Psoas muscle (tissue), 8 donors: Measurements from ENCODE around the gene TMEM60. TPM values are rescaled to one million over a fixed set of nuclear protein-coding genes. Genes with fewer than 3 reads are reported as not detected.
A peak's percentile ranks its signal among the peaks of the same experiment; 100 is the strongest.

ENCODE experiments used
- ATAC-seq, 4 donors: fragments of 200-7000 bp; cut with Tn5 transposase; one replicate each; pipeline ENCODE4 v1.9.1; 2020; ENCODE audit warnings: moderate library complexity in 3 of 4, mild to moderate bottlenecking in 2 of 4
- DNase-seq, 2 donors: peaks; one replicate each; pipeline ENCODE4 v3.0.0-alpha.2; 2020
- H3K27ac ChIP-seq: fragments of 200-600 bp; one replicate; pipeline ENCODE4 v1.8.0; 2022
- H3K27me3 ChIP-seq, 3 donors: fragments of 200-600 bp in 1 of 3; one replicate each; pipeline versions ENCODE4 v1.6.1 to v1.8.0; 2013 to 2022; ENCODE audit warnings: low read length in 2 of 3, mild to moderate bottlenecking in 2 of 3, moderate library complexity in 1 of 3; ENCODE audit not compliant: insufficient read depth in 3 of 3
- H3K36me3 ChIP-seq, 2 donors: fragments of 200-600 bp in 1 of 2; one replicate each; pipeline versions ENCODE4 v1.6.1 to v1.8.0; 2013 to 2022; ENCODE audit warnings: low read depth in 1 of 2, mild to moderate bottlenecking in 1 of 2, moderate library complexity in 1 of 2; ENCODE audit not compliant: insufficient read depth in 1 of 2
- H3K4me1 ChIP-seq: fragments of 200-600 bp; one replicate; pipeline ENCODE4 v1.8.0; 2022
- H3K4me3 ChIP-seq: fragments of 200-600 bp; one replicate; pipeline ENCODE4 v1.8.0; 2022; ENCODE audit warnings: mild to moderate bottlenecking
- H3K9me3 ChIP-seq: fragments of 200-600 bp; one replicate; pipeline ENCODE4 v1.8.0; 2022
- CTCF ChIP-seq: fragments of 200-600 bp; IDR thresholded peaks from one replicate; pipeline ENCODE4 v1.8.0; 2022; ENCODE audit warnings: antibody characterized with exemption
- WGBS, 3 donors: extraction: QIAGEN DNeasy Blood & Tissue Kit; methylation state at CpG; one replicate each; pipeline versions ENCODE4 v1.1.6 to v1.1.7; 2013; 5-methylcytosine and 5-hydroxymethylcytosine counted together
- intact Hi-C, 2 donors: fragments of 100-400 bp; cut with DNase I; formaldehyde crosslinking; loops; one replicate each; pipeline versions ENCODE4 v1.11.0 to v1.14.2; 2022
- polyA plus RNA-seq, 3 donors: library from polyadenylated mRNA; stranded (reverse); fragments of 200-250 nt; gene quantifications; one replicate each; pipeline ENCODE4 v1.2.3, GENCODE V29; 2013
- total RNA-seq, 4 donors: library from RNA; stranded (reverse); fragmentation: NEBNext Ultra II Directional in 2 of 4; extraction: Animal tissue kit (Norgen Biotek cat#: 25700) in 2 of 4; gene quantifications; one replicate each; pipeline versions ENCODE4 v1.2.1 to v1.2.4, GENCODE V29; 2021 to 2023
- donor health status: healthy with polysubstance abuse.
- donor health status: DM: no; HTN: no; CAD: no; lungs with moderate emphysema.
- donor health status: Bipolar disorder and iron deficiency.
- donor health status: healthy.
- donor health status: DM: yes; HTN: yes; CAD: no.
- donor health status: DM: no; HTN: no; CAD: no.
- donor health status: DM: no; HTN: no; CAD: no.
- donor health status: DM: yes; HTN: yes; CAD: no.

The TMEM60 gene
- total and polyA plus RNA-seq, 7 donors, result 7.7 to 39.3 (median 13.8) TPM

GRCh38 chr7:77759294-77759889 is 38.8 kb downstream of the TMEM60 start:
- Histone ChIP-seq H3K27ac (peak overlapping the region; percentile 17), H3K4me3 (no peak overlapping the region), H3K36me3 (no peaks in the 10 kb centered on the region), H3K9me3 (no peaks in the 10 kb centered on the region), H3K4me1 (peaks cover 28% of the 10 kb centered on the region), H3K27me3 (no peaks in the 10 kb centered on the region)
- DNase-seq (no peak), ATAC-seq (peak; percentile 67 to 86 (median 74))
- peak; percentile 90 for TF ChIP-seq CTCF
- intact Hi-C loops, result loop anchor here (1.0 to 10.0 kb wide), 4 partner anchors 101 to 505 kb away; no protein-coding TSS in a partner anchor
- 2 to 4% (median 4%) methylated on average over 3 of the region's 3 CpGs for WGBS, 3 donors

- intact Hi-C loops, result loop anchor here (10.0 kb wide), 2 partner anchors 313 to 503 kb away; no protein-coding TSS in a partner anchor
- no peak overlapping the region for H3K27ac ChIP-seq
- 21 to 45% (median 27%) methylated on average over 1 of the region's 1 CpG for WGBS, 3 donors
- no peaks in the 10 kb centered on the region for H3K9me3 ChIP-seq
- peaks cover 36% of the 10 kb centered on the region for H3K4me1 ChIP-seq
- DNase-seq (no peak), ATAC-seq (no peak)
- no peaks in the 10 kb centered on the region for H3K27me3 ChIP-seq
- no peak for TF ChIP-seq CTCF
- H3K36me3 ChIP-seq, result no peaks in the 10 kb centered on the region
- no peak overlapping the region for H3K4me3 ChIP-seq
These were observed 40.6 kb downstream of the TMEM60 start for GRCh38 chr7:77757589-77757988.

GRCh38 chr7:77753173-77753572 is 45.1 kb downstream of the TMEM60 start:
- intact Hi-C loops, result loop anchor here (10.0 kb wide), 2 partner anchors 308 to 498 kb away; no protein-coding TSS in a partner anchor
- Histone ChIP-seq H3K36me3 (peaks cover 0 to 8% of the 10 kb centered on the region in 2 donors), H3K4me1 (peaks cover 32% of the 10 kb centered on the region), H3K4me3 (no peak overlapping the region), H3K27me3 (no peaks in the 10 kb centered on the region), H3K9me3 (no peaks in the 10 kb centered on the region), H3K27ac (no peak overlapping the region)
- WGBS, 3 donors, result 29 to 88% (median 43%) methylated on average over 1 of the region's 1 CpG
- ATAC-seq (no peak), DNase-seq (no peak)
- no peak for TF ChIP-seq CTCF

- no peaks in the 10 kb centered on the region for H3K27me3 ChIP-seq
- DNase-seq, result no peak
- no peak for TF ChIP-seq CTCF
- H3K4me3 ChIP-seq, result no peak overlapping the region
- intact Hi-C loops, result loop anchor here (10.0 kb wide), 2 partner anchors 307 to 497 kb away; no protein-coding TSS in a partner anchor
- no peak overlapping the region for H3K27ac ChIP-seq
- ATAC-seq, result peak in 3 of 4 donors; percentile 33 to 60 (median 50)
- peaks cover 0 to 8% of the 10 kb centered on the region in 2 donors for H3K36me3 ChIP-seq
- no peaks in the 10 kb centered on the region for H3K9me3 ChIP-seq
- WGBS, 3 donors, result 69 to 79% (median 71%) methylated on average over 2 of the region's 2 CpGs
- peaks cover 22% of the 10 kb centered on the region for H3K4me1 ChIP-seq
These were observed 46.2 kb downstream of the TMEM60 start for GRCh38 chr7:77752016-77752415.
